K562 (cell line): Measurements from ENCODE around the gene CALCB. TPM values are rescaled to one million over a fixed set of nuclear protein-coding genes. Genes with fewer than 3 reads are reported as not detected.

Experiments
- ATAC-seq: fragments of 200-7000 bp; cut with Tn5 transposase; 3 replicates; pipeline ENCODE4 v1.9.1; 2020; ENCODE audit warnings: moderate library complexity
- Bru-seq: library from RNA; stranded (reverse); fragments of 400-500 nt; gene quantifications from one replicate; lab custom pipeline; 2021; lab: Mats Ljungman, UMichigan
- BruChase-seq, 2 experiments: library from RNA; stranded (reverse); fragments of 400-500 nt; gene quantifications; one replicate each; lab custom pipeline; 2021; lab: Mats Ljungman, UMichigan
- BruUV-seq: library from RNA; stranded (reverse); fragments of 400-500 nt; replicated peaks from 2 replicates; lab custom pipeline; 2021; lab: Mats Ljungman, UMichigan
- CTCF ChIA-PET: fragments of 300-600 bp; formaldehyde crosslinking; extraction: SDS; loops from one replicate; lab custom pipeline; 2021; ENCODE audit warnings: low intra/inter-chr PET ratio; lab: Yijun Ruan, JAX
- POLR2A ChIA-PET: fragments of 300-600, 350-650 bp; sonication (Branson Sonifier 250); formaldehyde crosslinking; extraction: SDS; loops from one replicate; lab custom pipeline; 2021; ENCODE audit warnings: antibody characterized with exemption, inconsistent platforms; lab: Yijun Ruan, JAX
- DNase-seq, 4 experiments: peaks; one replicate each; pipeline versions ENCODE4 v3.0.0 to v3.0.0-alpha.2; 2011 to 2018; ENCODE audit warnings: low spot score in 3 of 4, mixed read lengths in 3 of 4; ENCODE audit errors: extremely low read depth in 1 of 4
- FAIRE-seq: peaks from 2 replicates; lab custom pipeline; 2011; peaks lifted over from hg19 to GRCh38; lab: Jason Lieb, UNC
- H2AFZ ChIP-seq: 2 replicates; pipeline ENCODE4 v1.6.0; 2011; ENCODE audit warnings: low read depth, low read length, control low read depth, inconsistent platforms
- H3K27ac ChIP-seq: fragments of 200-600 bp; 3 replicates; pipeline ENCODE4 v1.8.0; 2011; ENCODE audit warnings: low read depth, mild to moderate bottlenecking, control low read depth, inconsistent platforms, low read length, moderate library complexity, mixed read lengths; ENCODE audit errors: extremely low read depth
- H3K27me3 ChIP-seq, 2 experiments: fragments of 300-600 bp in 1 of 2; 2 replicates in 1 of 2; 3 replicates in 1 of 2; pipeline versions ENCODE4 v1.6.0 to v1.8.0; 2011; ENCODE audit warnings: inconsistent platforms in 2 of 2, low read length in 2 of 2, mild to moderate bottlenecking in 1 of 2, mixed read lengths in 1 of 2, moderate library complexity in 1 of 2; ENCODE audit not compliant: control insufficient read depth in 2 of 2, insufficient read depth in 2 of 2
- H3K36me3 ChIP-seq: fragments of 300-600 bp; 3 replicates; pipeline ENCODE4 v1.8.0; 2011; ENCODE audit warnings: mild to moderate bottlenecking, low read length, inconsistent platforms; ENCODE audit not compliant: control insufficient read depth, insufficient read depth
- H3K4me1 ChIP-seq, 2 experiments: fragments of 200-600 bp in 1 of 2; replicated peaks in 1 of 2; 2 replicates in 1 of 2; 3 replicates in 1 of 2; pipeline versions ENCODE4 v1.5.1 to v1.8.0; 2011; ENCODE audit warnings: inconsistent platforms in 2 of 2, low read length in 2 of 2, mild to moderate bottlenecking in 1 of 2, mixed read lengths in 1 of 2, moderate library complexity in 1 of 2; ENCODE audit not compliant: control insufficient read depth in 2 of 2, insufficient read depth in 2 of 2
- H3K4me2 ChIP-seq: 2 replicates; pipeline ENCODE4 v1.6.1; 2011; ENCODE audit warnings: low read length, control low read depth, inconsistent platforms, mixed read lengths; ENCODE audit not compliant: insufficient read depth
- H3K4me3 ChIP-seq: fragments of 200-600 bp; sonication (generic), shearing (Covaris generic); 2 replicates; pipeline ENCODE4 v1.5.1; 2016; ENCODE audit warnings: control low read depth, inconsistent platforms
- H3K79me2 ChIP-seq: fragments of 200-600 bp; 3 replicates; pipeline ENCODE4 v1.8.0; 2011; ENCODE audit warnings: low read length, inconsistent platforms; ENCODE audit not compliant: control insufficient read depth, insufficient read depth
- H3K9ac ChIP-seq, 2 experiments: 2 replicates each; pipeline versions ENCODE4 v1.6.0 to v1.6.1; 2011; ENCODE audit warnings: low read depth in 2 of 2, low read length in 2 of 2, control low read depth in 1 of 2, inconsistent platforms in 1 of 2, mild to moderate bottlenecking in 1 of 2, mixed read lengths in 1 of 2; ENCODE audit not compliant: insufficient read depth in 1 of 2
- H3K9me1 ChIP-seq: one replicate; pipeline ENCODE4 v1.6.0; 2011; ENCODE audit warnings: inconsistent platforms, mild to moderate bottlenecking, low read length, moderate library complexity; ENCODE audit not compliant: control insufficient read depth, insufficient read depth
- H3K9me3 ChIP-seq: replicated peaks from 2 replicates; pipeline ENCODE4 v1.5.1; 2011; ENCODE audit warnings: low read depth, low read length, inconsistent platforms; ENCODE audit not compliant: control insufficient read depth, insufficient read depth
- H4K20me1 ChIP-seq: replicated peaks from 2 replicates; pipeline ENCODE4 v1.6.1; 2011; ENCODE audit warnings: low read length, inconsistent platforms, mixed read lengths; ENCODE audit not compliant: control insufficient read depth, insufficient read depth
- ATF3 ChIP-seq, 2 experiments: fragments of 450-650 bp in 1 of 2; sonication (generic) in 1 of 2; formaldehyde crosslinking in 1 of 2; IDR thresholded peaks in 1 of 2; conservative IDR thresholded peaks in 1 of 2; 2 replicates each; pipeline versions ENCODE4 v1.6.1 to v1.8.1; 2016 to 2023; ENCODE audit warnings: mild to moderate bottlenecking in 2 of 2, moderate library complexity in 2 of 2, inconsistent platforms in 1 of 2, missing genetic modification reagents in 1 of 2
- ATF4 ChIP-seq: fragments of 450-650 bp; formaldehyde crosslinking; IDR thresholded peaks from 2 replicates; pipeline ENCODE4 v1.4.0; 2022; ENCODE audit warnings: mild to moderate bottlenecking, moderate library complexity
- CEBPB ChIP-seq: fragments of 450-650 bp; IDR thresholded peaks from 2 replicates; pipeline ENCODE4 v1.6.1; 2016; ENCODE audit warnings: missing genetic modification characterization, missing compliant biosample characterization
- CEBPG ChIP-seq, 3 experiments: fragments of 200-800 bp in 1 of 3; sonication (Bioruptor generic) in 1 of 3; sonication (generic) in 1 of 3; formaldehyde crosslinking in 1 of 3; IDR thresholded peaks in 2 of 3; conservative IDR thresholded peaks in 1 of 3; 2 replicates each; pipeline versions ENCODE4 v1.6.1 to v1.8.0; 2016 to 2022; ENCODE audit warnings: missing compliant biosample characterization in 2 of 3, missing genetic modification characterization in 2 of 3, mild to moderate bottlenecking in 1 of 3, missing genetic modification reagents in 1 of 3
- TEAD1 ChIP-seq, 2 experiments: fragments of 450-650 bp in 1 of 2; sonication (generic) in 1 of 2; formaldehyde crosslinking; IDR thresholded peaks; 2 replicates each; pipeline versions ENCODE4 v1.4.0 to v1.8.0; 2020 to 2022; ENCODE audit warnings: mild to moderate bottlenecking in 2 of 2, missing genetic modification reagents in 1 of 2
- WGBS: fragments of 100-300 bp; shearing (Covaris generic); methylation state at CpG from one replicate; pipeline ENCODE4 v1.1.6; 2016; ENCODE audit warnings: low coverage, mixed read lengths; ENCODE audit not compliant: insufficient coverage; ENCODE audit errors: missing lambda C conversion rate; 5-methylcytosine and 5-hydroxymethylcytosine counted together
- in situ Hi-C: fragments of 300-500 bp; cut with MboI; formaldehyde crosslinking; loops from 4 replicates; pipeline ENCODE4 v1.15.0; 2018; ENCODE audit warnings: inconsistent platforms, mixed read lengths
- intact Hi-C: fragments of 100-400 bp; cut with micrococcal nuclease; formaldehyde crosslinking; loops from 2 replicates; pipeline ENCODE4 v1.14.2; 2022
- long read RNA-seq, 3 experiments: library from polyadenylated mRNA in 2 of 3; library from RNA in 1 of 3; unstranded in 2 of 3; stranded (forward) in 1 of 3; transcript quantifications; one replicate each; pipeline ENCODE4 v2.0.0, GENCODE V29; 2019 to 2022
- polyA minus RNA-seq, 3 experiments: library from RNA; depleted of rRNA, polyadenylated mRNA; stranded (reverse); fragments of >200 nt; gene quantifications; 2 replicates each; pipeline ENCODE4 v1.2.3, GENCODE V29; 2011
- polyA plus RNA-seq, 8 experiments: library from polyadenylated mRNA; depleted of rRNA in 4 of 8; stranded (reverse) in 5 of 8; unstranded in 3 of 8; fragments of >200 nt; fragmentation: Nextera tagmentation in 2 of 8; fragmentation: Illumina TruSeq in 1 of 8; extraction: Ambion mirVana in 2 of 8; extraction: Trizol in 1 of 8; gene quantifications; 2 replicates each; pipeline versions ENCODE4 v1.2.1 to v1.2.3, GENCODE V29; 2011 to 2014; ENCODE audit warnings: inconsistent platforms in 1 of 8, missing spikeins in 1 of 8
- total RNA-seq, 7 experiments: library from RNA; depleted of rRNA in 6 of 7; stranded (reverse); fragments of >200 nt in 6 of 7; fragmentation: Illumina TruSeq in 2 of 7; extraction: Trizol in 2 of 7; gene quantifications; 2 replicates each; pipeline versions ENCODE4 v1.2.1 to v1.2.3, GENCODE V29; 2011 to 2021; ENCODE audit warnings: low replicate concordance in 1 of 7

The CALCB gene, protein sequence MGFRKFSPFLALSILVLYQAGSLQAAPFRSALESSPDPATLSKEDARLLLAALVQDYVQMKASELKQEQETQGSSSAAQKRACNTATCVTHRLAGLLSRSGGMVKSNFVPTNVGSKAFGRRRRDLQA
- total RNA-seq (2011; cell fraction: chromatin; rRNA removed; ENCODE audit: low replicate concordance): not detected in 2 replicates
- total RNA-seq (2011; cell fraction: nucleolus; rRNA removed): not detected in 2 replicates
- not detected in 2 replicates for total RNA-seq (2011; cell fraction: nucleoplasm; rRNA removed)
- total RNA-seq (2014; rRNA removed) (not detected in 2 replicates), total RNA-seq (2014; rRNA removed; fragmentation: Illumina TruSeq; extraction: Trizol) (not detected in 2 replicates), total RNA-seq (2015; rRNA removed; fragmentation: Illumina TruSeq; extraction: Trizol) (not detected in 2 replicates), total RNA-seq (2021) (not detected in 2 replicates), polyA plus RNA-seq (2011; rRNA removed) (not detected in 2 replicates), polyA plus RNA-seq (2014; fragmentation: Illumina TruSeq; extraction: Trizol) (not detected in 2 replicates), polyA plus RNA-seq (2014; fragmentation: Nextera tagmentation; extraction: Ambion mirVana) (not detected), polyA plus RNA-seq (2014; rRNA removed) (not detected in 2 replicates), polyA minus RNA-seq (2011; rRNA and poly(A)+ RNA removed) (not detected in 2 replicates), Bru-seq, nascent RNA (percentile 4 among the genes with signal in this experiment), BruChase-seq, experiment 1, labeled RNA remaining after a 2-hour chase (percentile 16 among the genes with signal in this experiment), BruChase-seq, experiment 2, labeled RNA remaining after a 6-hour chase (percentile 16 among the genes with signal in this experiment)
- not detected in 2 replicates for polyA plus RNA-seq (2011; cell fraction: cytosol; rRNA removed)
- polyA plus RNA-seq (2011; cell fraction: nucleus; rRNA removed): not detected in 2 replicates
- not detected in 2 replicates for polyA plus RNA-seq (2012)
- polyA minus RNA-seq (2011; cell fraction: cytosol; rRNA and poly(A)+ RNA removed): not detected in 2 replicates
- polyA minus RNA-seq (2011; cell fraction: nucleus; rRNA and poly(A)+ RNA removed): not detected in 2 replicates
- long read RNA-seq, experiment 1: 0 reads
- long read RNA-seq, experiment 2: 0 reads
- long read RNA-seq, experiment 3: 0 reads

- CTCF ChIA-PET: interaction anchor here (2.6 kb wide), 1 partner anchor 165 kb away, joined by 13 read pairs; no protein-coding TSS in a partner anchor
- DNase-seq (no peak), ATAC-seq (no peak), FAIRE-seq (no peak)
- Histone ChIP-seq H3K27me3 (peaks cover 3 to 31% of the 10 kb centered on the region in 2 experiments; a peak in 4 of 5 replicates), H3K79me2 (no peaks in the 10 kb centered on the region), H3K36me3 (no peaks in the 10 kb centered on the region), H2AFZ (no peak within 1 kb of the TSS), H3K9me1 (no peaks in the 10 kb centered on the region), H3K27ac (no peak within 1 kb of the TSS), H3K9me3 (no peaks in the 10 kb centered on the region), H3K4me3 (no peak within 1 kb of the TSS), H3K4me2 (no peak within 1 kb of the TSS), H4K20me1 (no peaks in the 10 kb centered on the region), H3K9ac (no peak within 1 kb of the TSS), H3K4me1 (peaks cover 0 to 11% of the 10 kb centered on the region in 2 experiments; a peak in 2 of 5 replicates)
- intact Hi-C loops: loop anchor here (1.0 to 10.0 kb wide), 3 partner anchors 34 to 279 kb away; no protein-coding TSS in a partner anchor
- no TSS peak for BruUV-seq
- TF ChIP-seq CEBPB (tag): peak; percentile 65; the same call in 1 of the 2 replicates
- TF ChIP-seq ATF3 (IDR thresholded peaks at IDR 0.05): peak; percentile 46; the same call in 1 of the 2 replicates
- no peak for TF ChIP-seq ATF3 (CRISPR knock-in tag; conservative IDR thresholded peaks at IDR 0.05)
- no peak for TF ChIP-seq ATF4
- no peak for TF ChIP-seq TEAD1 (CRISPR knock-in tag; IDR thresholded peaks at IDR 0.05)
- TF ChIP-seq CEBPG (CRISPR knock-in tag; IDR thresholded peaks at IDR 0.05): no peak
- TF ChIP-seq CEBPG (tag; conservative IDR thresholded peaks at IDR 0.05 in 1 of 2, IDR thresholded peaks at IDR 0.05 in 1 of 2): peak in 1 of 2 experiments; percentile 80; a peak in 2 of 4 replicates
- in situ Hi-C loops: no loop called here
- POLR2A ChIA-PET: interaction anchor here (1.3 kb wide), 1 partner anchor 166 kb away, joined by 3 read pairs; no protein-coding TSS in a partner anchor
- WGBS: 17% methylated on average over 54 of the region's 60 CpGs
Measured at GRCh38 chr11:15073361-15074205, at the start of gene CALCB. Gene CALCB, plus strand, starts transcription at chr11:15073593. Its CDS starts 1,126 bp downstream, at chr11:15074719.
